ENCODE results near the gene ZBTB43.
"Not testable (repeated sequence)": the region's sequence is repeated elsewhere in the genome, so short reads cannot be mapped to it uniquely, and the experiment has no call there.

Gene ZBTB43

DNA sequence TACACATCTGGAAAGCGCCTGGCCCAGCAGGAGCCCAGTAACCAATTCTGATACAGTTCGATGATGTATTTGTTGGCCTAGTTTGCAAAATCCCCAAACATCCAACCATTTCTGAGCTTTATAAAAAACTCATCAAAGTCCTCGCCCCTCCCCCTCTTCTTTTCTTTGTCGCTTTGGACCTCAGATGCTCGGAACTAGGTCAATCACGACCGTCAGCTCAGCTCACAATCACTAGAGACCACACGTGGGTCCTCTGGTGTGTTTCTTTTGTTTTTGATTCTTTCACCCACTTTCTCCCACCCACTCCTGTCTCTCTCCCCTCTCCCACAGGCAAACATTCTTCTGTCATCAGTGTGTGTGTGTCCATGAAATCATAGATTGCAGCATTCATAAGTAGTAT lies 26.7 kb upstream of the ZBTB43 start:
- H3K4me3 ChIP-seq (ENCODE audit: low read depth, low read length): no peak overlapping the region
- no peaks in the 10 kb centered on the region for H3K9me3 ChIP-seq (ENCODE audit: control insufficient read depth, insufficient read depth, low read length)
- no peaks in the 10 kb centered on the region for H3K36me3 ChIP-seq (ENCODE audit: control insufficient read depth, insufficient read depth, low read length)
- no peak overlapping the region for H3K9ac ChIP-seq (ENCODE audit: low read depth, low read length)
- H3K27me3 ChIP-seq (ENCODE audit: control insufficient read depth, insufficient read depth, low read length): peaks cover 7% of the 10 kb centered on the region
- peaks cover 3% of the 10 kb centered on the region for H3K4me1 ChIP-seq (ENCODE audit: control insufficient read depth, insufficient read depth, low read length)

DNA sequence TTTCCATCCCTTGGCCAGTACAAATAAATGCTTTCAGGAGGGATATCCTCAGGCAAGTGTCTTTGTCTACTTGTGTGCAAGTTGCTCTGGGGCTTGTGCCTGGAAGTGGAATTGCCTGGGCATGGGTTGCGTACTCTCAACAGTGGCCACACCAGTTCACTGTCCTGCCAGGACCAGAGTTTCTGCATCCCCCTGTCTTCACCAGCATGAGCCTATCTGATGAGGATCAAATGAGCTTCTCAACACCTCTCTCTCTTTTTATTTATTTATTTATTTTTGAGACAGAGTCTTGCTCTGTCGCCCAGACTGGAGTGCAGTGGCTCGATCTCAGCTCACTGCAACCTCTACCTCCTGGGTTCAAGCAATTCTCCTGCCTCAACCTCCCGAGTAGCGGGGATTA lies 26.1 kb upstream of the ZBTB43 start:
- not testable (repeated sequence) for H3K9me3 ChIP-seq (ENCODE audit: control insufficient read depth, insufficient read depth, low read length); H3K9ac ChIP-seq (ENCODE audit: low read depth, low read length); H3K27me3 ChIP-seq (ENCODE audit: control insufficient read depth, insufficient read depth, low read length); H3K4me1 ChIP-seq (ENCODE audit: control insufficient read depth, insufficient read depth, low read length); H3K4me3 ChIP-seq (ENCODE audit: low read depth, low read length); H3K36me3 ChIP-seq (ENCODE audit: control insufficient read depth, insufficient read depth, low read length)

DNA sequence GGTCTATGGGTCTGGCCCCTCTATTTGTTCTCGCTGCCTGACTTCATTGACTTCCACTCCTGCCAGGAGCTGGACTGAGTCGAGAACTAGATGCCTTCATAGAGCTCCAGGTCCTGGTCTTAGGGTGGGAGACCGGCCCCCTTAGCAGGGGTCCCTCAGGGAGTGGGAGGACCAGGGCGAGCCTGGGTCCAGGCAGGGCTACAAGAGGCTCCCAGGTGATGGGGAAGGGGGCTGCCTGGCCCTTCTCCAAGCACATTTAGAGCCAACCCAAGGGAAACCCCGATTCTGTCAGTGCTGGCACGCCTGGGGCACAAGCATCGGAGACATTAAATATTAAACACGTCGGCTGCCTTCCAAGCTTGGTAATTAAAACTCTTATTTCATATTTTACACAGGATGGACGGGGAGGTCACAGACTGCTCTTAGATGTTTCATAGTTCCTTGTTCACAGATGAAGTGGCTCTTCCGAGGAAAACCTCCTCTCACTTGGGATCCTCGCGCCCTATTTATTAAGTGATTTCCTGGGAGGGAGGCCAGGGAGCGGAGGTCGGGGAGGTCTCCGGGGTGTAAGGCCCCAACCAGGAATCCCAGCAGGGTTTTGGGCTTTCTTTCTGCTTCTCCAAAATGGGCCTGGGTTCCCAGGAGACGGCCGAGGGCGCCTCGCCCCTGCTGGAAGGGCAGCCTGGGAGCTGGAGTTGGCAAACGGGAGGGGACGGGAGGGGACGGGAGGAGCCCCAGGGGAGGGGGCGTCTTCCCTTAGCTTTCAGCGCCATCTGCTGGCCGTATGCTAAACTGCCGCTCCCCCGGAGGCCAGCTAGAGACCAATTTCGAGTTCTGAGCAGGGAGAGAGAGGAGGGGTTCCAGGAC lies 23.4 kb upstream of the ZBTB43 start:
- no peaks in the 10 kb centered on the region for H3K9me3 ChIP-seq (ENCODE audit: control insufficient read depth, insufficient read depth, low read length)
- no peak overlapping the region for H3K9ac ChIP-seq (ENCODE audit: low read depth, low read length)
- H3K36me3 ChIP-seq (ENCODE audit: control insufficient read depth, insufficient read depth, low read length): no peaks in the 10 kb centered on the region
- peaks cover 7% of the 10 kb centered on the region for H3K27me3 ChIP-seq (ENCODE audit: control insufficient read depth, insufficient read depth, low read length)
- H3K4me1 ChIP-seq (ENCODE audit: control insufficient read depth, insufficient read depth, low read length): peaks cover 3% of the 10 kb centered on the region
- no peak overlapping the region for H3K4me3 ChIP-seq (ENCODE audit: low read depth, low read length)

DNA sequence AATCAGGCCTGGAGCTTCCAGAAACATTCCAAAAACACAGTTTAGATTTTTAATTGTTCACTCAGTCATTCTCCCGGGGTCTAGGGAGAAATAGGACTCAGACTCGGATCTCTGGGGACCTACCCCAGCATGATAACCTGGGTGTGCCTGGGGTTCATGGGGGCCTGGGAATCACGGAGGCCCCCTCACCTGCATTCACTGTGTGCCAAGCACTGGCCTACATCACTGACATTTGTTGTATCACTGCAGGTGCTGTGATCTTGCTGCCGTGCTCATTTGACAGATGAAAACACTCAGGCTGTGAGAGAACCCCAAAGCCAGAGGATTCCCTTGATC lies 22.8 kb upstream of the ZBTB43 start:
- H3K4me1 ChIP-seq (ENCODE audit: control insufficient read depth, insufficient read depth, low read length): peaks cover 3% of the 10 kb centered on the region
- H3K4me3 ChIP-seq (ENCODE audit: low read depth, low read length): no peak overlapping the region
- H3K36me3 ChIP-seq (ENCODE audit: control insufficient read depth, insufficient read depth, low read length): no peaks in the 10 kb centered on the region
- H3K9me3 ChIP-seq (ENCODE audit: control insufficient read depth, insufficient read depth, low read length): no peaks in the 10 kb centered on the region
- H3K9ac ChIP-seq (ENCODE audit: low read depth, low read length): no peak overlapping the region
- peaks cover 10% of the 10 kb centered on the region for H3K27me3 ChIP-seq (ENCODE audit: control insufficient read depth, insufficient read depth, low read length)

GRCh38 chr9:126783949-126784348 lies 20.9 kb upstream of the ZBTB43 start:
- H3K9ac ChIP-seq (ENCODE audit: low read depth, low read length): no peak overlapping the region
- H3K36me3 ChIP-seq (ENCODE audit: control insufficient read depth, insufficient read depth, low read length): no peaks in the 10 kb centered on the region
- peaks cover 11% of the 10 kb centered on the region for H3K27me3 ChIP-seq (ENCODE audit: control insufficient read depth, insufficient read depth, low read length)
- no peaks in the 10 kb centered on the region for H3K9me3 ChIP-seq (ENCODE audit: control insufficient read depth, insufficient read depth, low read length)
- H3K4me1 ChIP-seq (ENCODE audit: control insufficient read depth, insufficient read depth, low read length): peaks cover 3% of the 10 kb centered on the region
- no peak overlapping the region for H3K4me3 ChIP-seq (ENCODE audit: low read depth, low read length)

- H3K9me3 ChIP-seq (ENCODE audit: control insufficient read depth, insufficient read depth, low read length): no peaks in the 10 kb centered on the region
- H3K4me1 ChIP-seq (ENCODE audit: control insufficient read depth, insufficient read depth, low read length): peaks cover 3% of the 10 kb centered on the region
- H3K36me3 ChIP-seq (ENCODE audit: control insufficient read depth, insufficient read depth, low read length): no peaks in the 10 kb centered on the region
- H3K27me3 ChIP-seq (ENCODE audit: control insufficient read depth, insufficient read depth, low read length): peaks cover 11% of the 10 kb centered on the region
- no peak overlapping the region for H3K4me3 ChIP-seq (ENCODE audit: low read depth, low read length)
- H3K9ac ChIP-seq (ENCODE audit: low read depth, low read length): no peak overlapping the region
Observed at GRCh38 chr9:126784401-126784800, 20.4 kb upstream of the ZBTB43 start.

GRCh38 chr9:126784841-126785240 lies 20.0 kb upstream of the ZBTB43 start:
- H3K4me1 ChIP-seq (ENCODE audit: control insufficient read depth, insufficient read depth, low read length); H3K4me3 ChIP-seq (ENCODE audit: low read depth, low read length); H3K9me3 ChIP-seq (ENCODE audit: control insufficient read depth, insufficient read depth, low read length); H3K36me3 ChIP-seq (ENCODE audit: control insufficient read depth, insufficient read depth, low read length); H3K9ac ChIP-seq (ENCODE audit: low read depth, low read length): not testable (repeated sequence)
- H3K27me3 ChIP-seq (ENCODE audit: control insufficient read depth, insufficient read depth, low read length): peaks cover 11% of the 10 kb centered on the region

- Histone ChIP-seq H3K36me3 (ENCODE audit: control insufficient read depth, insufficient read depth, low read length) (no peaks in the 10 kb centered on the region), H3K9ac (ENCODE audit: low read depth, low read length) (no peak overlapping the region), H3K4me3 (ENCODE audit: low read depth, low read length) (no peak overlapping the region), H3K9me3 (ENCODE audit: control insufficient read depth, insufficient read depth, low read length) (no peaks in the 10 kb centered on the region), H3K27me3 (ENCODE audit: control insufficient read depth, insufficient read depth, low read length) (peaks cover 6% of the 10 kb centered on the region), H3K4me1 (ENCODE audit: control insufficient read depth, insufficient read depth, low read length) (no peaks in the 10 kb centered on the region)
Observed at GRCh38 chr9:126788046-126788445, 16.8 kb upstream of the ZBTB43 start.

GRCh38 chr9:126788634-126789349 lies 16.0 kb upstream of the ZBTB43 start:
- Histone ChIP-seq H3K27me3 (ENCODE audit: control insufficient read depth, insufficient read depth, low read length) (peaks cover 4% of the 10 kb centered on the region), H3K9me3 (ENCODE audit: control insufficient read depth, insufficient read depth, low read length) (no peaks in the 10 kb centered on the region), H3K4me3 (ENCODE audit: low read depth, low read length) (no peak overlapping the region), H3K4me1 (ENCODE audit: control insufficient read depth, insufficient read depth, low read length) (no peaks in the 10 kb centered on the region), H3K9ac (ENCODE audit: low read depth, low read length) (no peak overlapping the region), H3K36me3 (ENCODE audit: control insufficient read depth, insufficient read depth, low read length) (no peaks in the 10 kb centered on the region)

DNA sequence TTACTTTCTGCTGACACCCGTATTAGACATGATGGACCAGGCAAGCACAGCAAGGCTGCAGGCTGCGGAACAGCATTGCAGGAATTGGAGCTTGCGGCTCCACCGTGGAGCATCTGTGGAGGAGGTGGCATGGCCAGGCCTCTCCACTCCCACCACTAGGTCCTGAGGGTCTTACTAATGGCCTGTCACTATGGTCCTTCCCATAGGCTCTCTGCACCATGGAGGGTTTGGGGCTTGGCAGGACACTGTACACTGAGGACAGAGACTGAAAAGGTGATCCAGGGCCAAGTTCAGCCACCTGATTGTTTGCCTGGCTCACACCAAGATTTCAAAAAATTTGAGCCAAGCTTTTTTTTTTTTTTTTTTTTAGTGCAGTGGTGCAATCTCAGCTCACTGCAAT lies 14.3 kb upstream of the ZBTB43 start:
- H3K9me3 ChIP-seq (ENCODE audit: control insufficient read depth, insufficient read depth, low read length): no peaks in the 10 kb centered on the region
- H3K4me3 ChIP-seq (ENCODE audit: low read depth, low read length): no peak overlapping the region
- H3K27me3 ChIP-seq (ENCODE audit: control insufficient read depth, insufficient read depth, low read length): peaks cover 4% of the 10 kb centered on the region
- no peaks in the 10 kb centered on the region for H3K36me3 ChIP-seq (ENCODE audit: control insufficient read depth, insufficient read depth, low read length)
- no peaks in the 10 kb centered on the region for H3K4me1 ChIP-seq (ENCODE audit: control insufficient read depth, insufficient read depth, low read length)
- no peak overlapping the region for H3K9ac ChIP-seq (ENCODE audit: low read depth, low read length)

DNA sequence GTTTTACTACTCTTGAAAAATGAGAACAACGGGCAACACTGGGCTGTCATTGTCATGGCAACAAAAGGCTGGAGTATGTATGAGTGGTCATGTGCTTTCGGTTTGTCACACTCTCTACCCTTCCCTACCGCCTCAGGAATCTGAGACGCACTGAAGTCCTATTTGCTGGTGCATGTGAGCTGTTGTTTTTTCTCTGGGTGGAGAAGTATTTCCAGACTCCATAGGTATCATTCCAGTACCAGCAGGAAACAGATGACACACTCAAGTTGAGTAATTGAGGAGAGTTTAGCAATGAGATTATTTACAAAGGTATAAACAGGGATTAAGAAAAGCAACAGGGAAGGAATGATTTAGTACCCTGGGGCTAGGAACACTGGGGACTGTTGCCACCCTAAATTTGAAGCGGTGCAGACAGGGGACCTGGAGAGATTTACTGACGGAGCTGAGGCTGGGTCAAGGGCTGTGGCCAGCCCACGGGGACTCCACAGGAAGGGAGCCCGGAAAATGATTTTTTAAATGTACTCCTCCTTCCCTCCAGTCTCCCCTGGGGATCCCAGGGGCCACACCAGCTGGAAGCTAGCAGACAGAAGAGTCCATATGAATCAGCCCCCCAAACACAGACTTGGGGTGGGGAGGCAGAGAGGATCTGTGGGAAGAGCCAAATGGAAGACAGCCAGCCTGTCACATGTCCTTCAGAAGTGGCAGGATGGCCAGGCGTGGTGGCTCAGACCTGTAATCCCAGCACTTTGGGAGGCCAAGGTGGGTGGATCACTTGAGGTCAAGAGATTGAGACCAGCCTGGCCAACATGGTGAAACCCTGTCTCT lies 13.2 kb upstream of the ZBTB43 start:
- Histone ChIP-seq H3K4me3 (ENCODE audit: low read depth, low read length) (no peak overlapping the region), H3K36me3 (ENCODE audit: control insufficient read depth, insufficient read depth, low read length) (no peaks in the 10 kb centered on the region)

More for the DNA sequence above, 13.2 kb upstream of the ZBTB43 start:
- Histone ChIP-seq H3K9me3 (ENCODE audit: control insufficient read depth, insufficient read depth, low read length) (no peaks in the 10 kb centered on the region), H3K9ac (ENCODE audit: low read depth, low read length) (no peak overlapping the region), H3K4me1 (ENCODE audit: control insufficient read depth, insufficient read depth, low read length) (no peaks in the 10 kb centered on the region), H3K27me3 (ENCODE audit: control insufficient read depth, insufficient read depth, low read length) (peaks cover 4% of the 10 kb centered on the region)
